ENCODE results near the gene LZTR1. TPM values are rescaled to one million over a fixed set of nuclear protein-coding genes. Genes with fewer than 3 reads are reported as not detected.

The LZTR1 gene
- polyA plus RNA-seq, 2 of the 4 experiments (the other 2 are of a cell fraction): 14.1 to 23.5 TPM

GRCh38 chr22:20945578-20945934 lies 36.5 kb upstream of the LZTR1 start:
- Histone ChIP-seq H3K4me2 (peak overlapping the region; percentile 32; the same call in 2 of the 3 replicates), H3K27ac (no peak overlapping the region), H3K9me3 (no peaks in the 10 kb centered on the region), H3K4me1 (peaks cover 25% of the 10 kb centered on the region), H3K4me3 (no peak overlapping the region)
- ChIA-PET CTCF (interaction anchor here (1.2 to 2.6 kb wide), 2 partner anchors 9 to 11 kb away, joined by 3 to 10 read pairs; no protein-coding TSS in a partner anchor), POLR2A (no interaction called here)
- no peak for ATAC-seq
- no peak for DNase-seq (ENCODE audit: low read depth in 1 of 2, low spot score in 1 of 2)
- WGBS (ENCODE audit: missing lambda C conversion rate): 73% methylated on average over 2 of the region's 2 CpGs
- FAIRE-seq: no peak
- no peak for TF ChIP-seq HEYL (CRISPR knock-in tag; IDR thresholded peaks at IDR 0.05)
- TF ChIP-seq EHMT2 (IDR thresholded peaks at IDR 0.05; ENCODE audit: low read depth): no peak
- no peak for TF ChIP-seq HES2 (IDR thresholded peaks at IDR 0.05)
- TF ChIP-seq RFX5 (IDR thresholded peaks at IDR 0.05): no peak
- no peak for TF ChIP-seq JUN (IDR thresholded peaks at IDR 0.05)
- no peak for TF ChIP-seq FOXS1 (CRISPR knock-in tag; IDR thresholded peaks at IDR 0.05)
- TF ChIP-seq E2F6 (IDR thresholded peaks at IDR 0.05; ENCODE audit: borderline replicate concordance, low read depth): no peak
- TF ChIP-seq HMGXB4 (CRISPR knock-in tag; IDR thresholded peaks at IDR 0.05; ENCODE audit: borderline replicate concordance): no peak
- TF ChIP-seq HDAC2 (IDR thresholded peaks at IDR 0.05): no peak
- TF ChIP-seq RAD21 (conservative IDR thresholded peaks at IDR 0.05 in 1 of 2, IDR thresholded peaks at IDR 0.05 in 1 of 2): no peak
- no peak for TF ChIP-seq HOXB13 (CRISPR knock-in tag; IDR thresholded peaks at IDR 0.05; ENCODE audit: low read depth)
- no peak for TF ChIP-seq PBX3 (IDR thresholded peaks at IDR 0.05)
- no peak for TF ChIP-seq ZFP36 (IDR thresholded peaks at IDR 0.05; ENCODE audit: borderline replicate concordance, partially characterized antibody)
- no peak for TF ChIP-seq ELK1 (IDR thresholded peaks at IDR 0.05; ENCODE audit: low read depth, low read length)
- TF ChIP-seq NFE2L2 (conservative IDR thresholded peaks at IDR 0.05; ENCODE audit: low read length): no peak
- no peak for TF ChIP-seq USF2 (IDR thresholded peaks at IDR 0.05)
- no peak for TF ChIP-seq FOSL2 (IDR thresholded peaks at IDR 0.05)
- no peak for TF ChIP-seq FOSL2 (CRISPR knock-in tag; IDR thresholded peaks at IDR 0.05)
- no peak for TF ChIP-seq MAX (IDR thresholded peaks at IDR 0.05)

Data from A549 (cell line).